Left ventricle myocardium inferior (tissue), 1 donor: Measurements from ENCODE around the gene ARHGAP4. TPM values are rescaled to one million over a fixed set of nuclear protein-coding genes. Genes with fewer than 3 reads are reported as not detected.
A peak's percentile ranks its signal among the peaks of the same experiment; 100 is the strongest.

ENCODE experiments used
- DNase-seq: peaks from one replicate; pipeline ENCODE4 v3.0.0-alpha.2; 2020
- H3K27ac ChIP-seq: fragments of 200-600 bp; replicated peaks from 2 replicates; pipeline ENCODE4 v1.8.0; 2021
- H3K27me3 ChIP-seq: fragments of 200-600 bp; 2 replicates; pipeline ENCODE4 v1.8.0; 2021; ENCODE audit warnings: low read depth
- H3K36me3 ChIP-seq: fragments of 200-600 bp; 2 replicates; pipeline ENCODE4 v1.8.0; 2021
- H3K4me1 ChIP-seq: fragments of 200-600 bp; 2 replicates; pipeline ENCODE4 v1.8.0; 2021
- H3K4me3 ChIP-seq: fragments of 200-600 bp; 2 replicates; pipeline ENCODE4 v1.8.0; 2021; ENCODE audit warnings: mild to moderate bottlenecking, moderate library complexity
- H3K9me3 ChIP-seq: fragments of 200-600 bp; replicated peaks from 2 replicates; pipeline ENCODE4 v1.8.0; 2021
- CTCF ChIP-seq: fragments of 200-600 bp; IDR thresholded peaks from 2 replicates; pipeline ENCODE4 v1.8.0; 2021; ENCODE audit warnings: antibody characterized with exemption, mild to moderate bottlenecking, borderline replicate concordance
- intact Hi-C: fragments of 100-400 bp; cut with micrococcal nuclease; formaldehyde crosslinking; loops from one replicate; pipeline ENCODE4 v1.11.0; 2022
- total RNA-seq: library from RNA; stranded (reverse); fragmentation: NEBNext Ultra II Directional; extraction: Animal tissue kit (Norgen Biotek cat#: 25700); gene quantifications from one replicate; pipeline ENCODE4 v1.2.1, GENCODE V29; 2021
- donor health status: DM: no; HTN: yes; CAD: no; lungs with severe emphysema.

The ARHGAP4 gene
- total RNA-seq, 1 donor from 2014 or later, result 10.0 TPM

DNA sequence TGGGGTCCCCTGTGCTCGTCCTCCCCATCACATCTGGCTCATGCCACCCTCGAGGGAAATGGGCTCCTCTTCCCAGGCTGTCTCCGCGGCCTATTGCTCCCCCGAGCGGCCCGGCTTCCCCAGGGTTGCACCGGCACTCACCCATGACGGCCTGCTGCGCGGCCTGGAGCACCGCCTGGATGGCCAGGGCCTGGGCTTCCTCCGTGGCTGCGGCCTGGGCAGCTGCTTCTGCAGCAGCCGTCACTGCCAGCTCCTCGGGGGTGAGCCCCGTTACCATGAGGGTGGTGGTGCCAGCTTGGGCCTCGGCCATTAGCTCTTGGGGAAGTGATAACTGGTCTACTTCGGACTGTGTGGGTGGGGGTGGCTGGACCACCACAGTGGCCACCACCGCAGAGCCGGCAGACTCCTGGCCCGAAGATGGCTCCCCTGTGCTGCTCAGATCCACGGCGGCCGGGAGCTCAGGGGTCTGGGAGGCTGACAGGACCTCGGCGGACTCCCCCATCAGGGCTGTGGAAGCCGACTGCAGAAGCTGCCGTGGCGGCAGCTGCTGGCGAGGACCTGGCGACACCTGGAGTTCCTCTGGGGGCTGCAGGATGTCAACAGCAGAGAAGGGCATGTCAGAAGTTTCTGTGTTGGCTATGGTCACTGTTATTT is 26.4 kb upstream of the ARHGAP4 start:
- Histone ChIP-seq H3K27ac (peak overlapping the region; percentile 40), H3K4me3 (no peak overlapping the region), H3K9me3 (no peaks in the 10 kb centered on the region), H3K4me1 (peaks cover 34% of the 10 kb centered on the region), H3K36me3 (peaks cover 71% of the 10 kb centered on the region), H3K27me3 (no peaks in the 10 kb centered on the region)
- intact Hi-C loops, result loop anchor here (5.0 kb wide), 1 partner anchor 190 kb away; the partner anchor contains the start of gene PLXNB3
- no peak for TF ChIP-seq CTCF
- no peak for DNase-seq

- intact Hi-C loops, result loop anchor here (5.0 kb wide), 1 partner anchor 190 kb away; the partner anchor contains the start of gene PLXNB3
- Histone ChIP-seq H3K4me3 (no peak overlapping the region), H3K36me3 (peaks cover 64% of the 10 kb centered on the region), H3K27ac (no peak overlapping the region), H3K9me3 (no peaks in the 10 kb centered on the region), H3K27me3 (no peaks in the 10 kb centered on the region), H3K4me1 (peaks cover 35% of the 10 kb centered on the region)
- TF ChIP-seq CTCF, result no peak
- no peak for DNase-seq
Observed at GRCh38 chrX:153951683-153952372, 25.8 kb upstream of the ARHGAP4 start.

GRCh38 chrX:153950127-153950526 is 24.1 kb upstream of the ARHGAP4 start:
- Histone ChIP-seq H3K4me3 (no peak overlapping the region), H3K9me3 (no peaks in the 10 kb centered on the region), H3K36me3 (peaks cover 54% of the 10 kb centered on the region), H3K27ac (peak overlapping the region; percentile 82), H3K4me1 (peaks cover 35% of the 10 kb centered on the region), H3K27me3 (no peaks in the 10 kb centered on the region)
- DNase-seq, result no peak
- no peak for TF ChIP-seq CTCF
- intact Hi-C loops, result loop anchor here (5.0 kb wide), 1 partner anchor 188 kb away; the partner anchor contains the start of gene PLXNB3

- peak overlapping the region; percentile 82 for H3K27ac ChIP-seq
- no peaks in the 10 kb centered on the region for H3K9me3 ChIP-seq
- intact Hi-C loops, result no loop called here
- DNase-seq, result no peak
- H3K4me1 ChIP-seq, result peaks cover 39% of the 10 kb centered on the region
- peaks cover 44% of the 10 kb centered on the region for H3K36me3 ChIP-seq
- no peaks in the 10 kb centered on the region for H3K27me3 ChIP-seq
- H3K4me3 ChIP-seq, result no peak overlapping the region
- no peak for TF ChIP-seq CTCF
Observed at GRCh38 chrX:153948847-153949805, 23.1 kb upstream of the ARHGAP4 start.

DNA sequence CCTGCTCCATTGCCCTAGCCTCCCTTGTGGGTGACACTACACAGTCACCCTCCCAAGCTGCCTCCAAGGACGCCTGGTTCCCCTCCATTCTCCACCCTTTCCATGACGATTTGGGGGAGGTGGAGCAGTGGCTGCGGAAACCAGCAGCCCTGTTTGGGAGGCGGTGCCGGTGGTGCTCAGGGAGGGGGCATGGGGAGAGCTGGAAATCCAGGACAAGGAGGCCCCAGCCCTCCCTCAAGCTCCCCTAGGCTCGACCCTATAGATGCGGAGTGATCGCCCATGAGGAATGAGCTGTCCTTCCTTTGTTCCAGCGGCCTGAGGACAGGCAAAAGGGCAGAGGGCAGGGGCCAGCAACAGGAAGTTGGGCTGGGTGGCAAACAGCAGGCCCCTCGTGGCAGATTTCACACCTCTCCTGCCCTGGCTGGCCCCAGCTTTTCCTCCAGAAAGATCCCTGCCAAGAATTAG is 22.0 kb upstream of the ARHGAP4 start:
- intact Hi-C loops, result no loop called here
- Histone ChIP-seq H3K9me3 (no peaks in the 10 kb centered on the region), H3K36me3 (peaks cover 37% of the 10 kb centered on the region), H3K27me3 (no peaks in the 10 kb centered on the region), H3K4me1 (peaks cover 39% of the 10 kb centered on the region), H3K27ac (peak overlapping the region; percentile 82), H3K4me3 (no peak overlapping the region)
- DNase-seq, result no peak
- no peak for TF ChIP-seq CTCF
